Stimulated activated CD8-positive, alpha-beta memory T cell treated with anti-CD3 and anti-CD28 coated beads, Interleukin-12 subunit alpha, Interleukin-12 subunit beta, amount 100 ng/mL, for 1 hour (primary cell): ENCODE data around the gene CLEC1A.

Experiments used
- DNase-seq: peaks from one replicate; pipeline ENCODE4 v3.0.0-alpha.2; 2020; ENCODE audit warnings: low read depth

The CLEC1A gene

GRCh38 chr12:10101042-10101579 lies 2.3 kb upstream of the CLEC1A start:
- DNase-seq = no peak

GRCh38 chr12:10097521-10097920 lies 1.3 kb downstream of the CLEC1A start:
- DNase-seq = no peak

- DNase-seq = no peak
Measured at GRCh38 chr12:10095971-10096370, 2.8 kb downstream of the CLEC1A start.

GRCh38 chr12:10094646-10095395 lies 4.0 kb downstream of the CLEC1A start:
- no peak for DNase-seq

- no peak for DNase-seq
Measured at GRCh38 chr12:10088955-10089900, 9.6 kb downstream of the CLEC1A start.

- DNase-seq = no peak
Measured at GRCh38 chr12:10088031-10088430, 10.8 kb downstream of the CLEC1A start.

GRCh38 chr12:10086387-10086786 lies 12.4 kb downstream of the CLEC1A start:
- no peak for DNase-seq

GRCh38 chr12:10084733-10085132 lies 14.1 kb downstream of the CLEC1A start:
- no peak for DNase-seq

- no peak for DNase-seq
Measured at GRCh38 chr12:10082117-10082874, 16.5 kb downstream of the CLEC1A start.

- no peak for DNase-seq
Measured at GRCh38 chr12:10075451-10075850, 23.3 kb downstream of the CLEC1A start.

GRCh38 chr12:10073261-10073660 lies 25.5 kb downstream of the CLEC1A start:
- no peak for DNase-seq

- DNase-seq = no peak
Measured at GRCh38 chr12:10072131-10072530, 26.7 kb downstream of the CLEC1A start.

- DNase-seq = no peak
Measured at GRCh38 chr12:10070380-10070779, 28.4 kb downstream of the CLEC1A start.

- no peak for DNase-seq
Measured at GRCh38 chr12:10069976-10070375, 28.8 kb downstream of the CLEC1A start.

- no peak for DNase-seq
Measured at GRCh38 chr12:10069099-10069498, 29.7 kb downstream of the CLEC1A start.

- DNase-seq = no peak
Measured at GRCh38 chr12:10068644-10069043, 30.1 kb downstream of the CLEC1A start.

GRCh38 chr12:10067942-10068341 lies 30.8 kb downstream of the CLEC1A start:
- no peak for DNase-seq

- no peak for DNase-seq
Measured at GRCh38 chr12:10067264-10067663, 31.5 kb downstream of the CLEC1A start.

GRCh38 chr12:10065241-10065640 lies 33.5 kb downstream of the CLEC1A start:
- DNase-seq = no peak

- no peak for DNase-seq
Measured at GRCh38 chr12:10058387-10058786, 40.4 kb downstream of the CLEC1A start.

- no peak for DNase-seq
Measured at GRCh38 chr12:10052193-10052913, 46.4 kb downstream of the CLEC1A start.
